H1 (cell line): ENCODE data around the gene OR2T27. TPM values are rescaled to one million over a fixed set of nuclear protein-coding genes. Genes with fewer than 3 reads are reported as not detected.

Experiments
- CTCF ChIA-PET: fragments of 300-600 bp; sonication (Branson Sonifier 250); formaldehyde crosslinking; loops from one replicate; lab custom pipeline; 2021; ENCODE audit not compliant: partially characterized antibody; lab: Charles Lee
- POLR2A ChIA-PET: fragments of 300-600 bp; sonication (Branson Sonifier 250); formaldehyde crosslinking; loops from one replicate; lab custom pipeline; 2021; ENCODE audit warnings: inconsistent platforms; ENCODE audit not compliant: partially characterized antibody; lab: Charles Lee
- DNase-seq, 2 experiments: peaks; one replicate each; pipeline versions ENCODE4 v3.0.0 to v3.0.0-alpha.2; 2010 to 2022; ENCODE audit warnings: low spot score in 2 of 2, low read depth in 1 of 2, mixed read lengths in 1 of 2
- FAIRE-seq: peaks from 2 replicates; lab custom pipeline; 2011; peaks lifted over from hg19 to GRCh38; lab: Jason Lieb, UNC
- H2AFZ ChIP-seq: 2 replicates; pipeline ENCODE4 v1.8.1; 2012; ENCODE audit warnings: low read length, inconsistent platforms
- H2AK5ac ChIP-seq: 2 replicates; pipeline ENCODE4 v1.6.1; 2013; ENCODE audit warnings: low read depth, low read length
- H2BK120ac ChIP-seq: replicated peaks from 2 replicates; pipeline ENCODE3; 2013; ENCODE audit warnings: low read depth, low read length, inconsistent platforms
- H2BK12ac ChIP-seq: 2 replicates; pipeline ENCODE4 v1.6.1; 2013; ENCODE audit warnings: low read depth, low read length
- H2BK15ac ChIP-seq: 2 replicates; pipeline ENCODE4 v1.6.1; 2013; ENCODE audit warnings: low read length
- H2BK20ac ChIP-seq: 2 replicates; pipeline ENCODE4 v1.6.1; 2013; ENCODE audit warnings: low read length
- H2BK5ac ChIP-seq: 2 replicates; pipeline ENCODE4 v1.6.1; 2013; ENCODE audit warnings: low read depth, low read length
- H3K14ac ChIP-seq: 2 replicates; pipeline ENCODE4 v1.6.1; 2013; ENCODE audit warnings: inconsistent platforms; ENCODE audit not compliant: insufficient read length
- H3K18ac ChIP-seq: 2 replicates; pipeline ENCODE4 v1.6.1; 2013; ENCODE audit warnings: low read length; ENCODE audit errors: extremely low read depth
- H3K23ac ChIP-seq: 2 replicates; pipeline ENCODE4 v1.6.1; 2013; ENCODE audit warnings: inconsistent platforms; ENCODE audit not compliant: insufficient read length
- H3K23me2 ChIP-seq: 2 replicates; pipeline ENCODE4 v1.6.1; 2013; ENCODE audit warnings: low read depth, low read length
- H3K27ac ChIP-seq: 2 replicates; pipeline ENCODE4 v1.6.1; 2011; ENCODE audit warnings: low read depth, low read length, inconsistent platforms
- H3K27me3 ChIP-seq, 4 experiments: replicated peaks in 1 of 4; 1 replicate in 1 of 4; 2 replicates in 3 of 4; pipeline versions ENCODE4 v1.6.1 to v1.8.1; 2011 to 2013; ENCODE audit warnings: low read length in 3 of 4, mild to moderate bottlenecking in 3 of 4, inconsistent platforms in 2 of 4, mixed read lengths in 2 of 4, moderate library complexity in 1 of 4; ENCODE audit not compliant: control insufficient read depth in 3 of 4, insufficient read depth in 3 of 4; ENCODE audit errors: extremely low read depth in 1 of 4
- H3K36me3 ChIP-seq, 4 experiments: 2 replicates each; pipeline versions ENCODE4 v1.6.1 to v1.8.1; 2011 to 2013; ENCODE audit warnings: mild to moderate bottlenecking in 4 of 4, low read length in 3 of 4, moderate library complexity in 2 of 4, control low read depth in 1 of 4, inconsistent platforms in 1 of 4; ENCODE audit not compliant: insufficient read depth in 4 of 4, control insufficient read depth in 2 of 4
- H3K4ac ChIP-seq: replicated peaks from 2 replicates; pipeline ENCODE3; 2013; ENCODE audit warnings: low read length, low read depth, mixed read lengths, inconsistent platforms; ENCODE audit not compliant: insufficient read length
- H3K4me1 ChIP-seq, 4 experiments: replicated peaks in 1 of 4; 1 replicate in 1 of 4; 2 replicates in 3 of 4; pipeline versions ENCODE4 v1.6.1 to v1.8.1; 2011 to 2013; ENCODE audit warnings: low read length in 3 of 4, inconsistent platforms in 2 of 4, mixed read lengths in 1 of 4; ENCODE audit not compliant: insufficient read depth in 4 of 4, control insufficient read depth in 3 of 4
- H3K4me2 ChIP-seq, 2 experiments: 2 replicates each; pipeline versions ENCODE4 v1.6.1 to v1.8.1; 2011 to 2013; ENCODE audit warnings: low read depth in 2 of 2, low read length in 2 of 2, control low read depth in 1 of 2, inconsistent platforms in 1 of 2, mild to moderate bottlenecking in 1 of 2; ENCODE audit not compliant: insufficient read depth in 1 of 2
- H3K4me3 ChIP-seq, 4 experiments: fragments of 200-600, 300-600 bp in 1 of 4; sonication (generic), shearing (Covaris generic), sonication (Bioruptor Twin) in 1 of 4; 2 replicates each; pipeline versions ENCODE4 v1.5.1 to v1.8.1; 2011 to 2016; ENCODE audit warnings: low read length in 4 of 4, low read depth in 3 of 4, control low read depth in 2 of 4, inconsistent platforms in 2 of 4, mild to moderate bottlenecking in 2 of 4, mixed read lengths in 1 of 4, moderate library complexity in 1 of 4; ENCODE audit not compliant: insufficient read depth in 2 of 4; ENCODE audit errors: extremely low read depth in 1 of 4
- H3K56ac ChIP-seq: replicated peaks from 2 replicates; pipeline ENCODE3; 2013; ENCODE audit warnings: low read depth, mild to moderate bottlenecking, mixed read lengths, low read length, inconsistent platforms; ENCODE audit not compliant: insufficient read length
- H3K79me1 ChIP-seq: 2 replicates; pipeline ENCODE4 v1.6.1; 2013; ENCODE audit warnings: low read depth, low read length, control low read depth
- H3K79me2 ChIP-seq, 2 experiments: 2 replicates each; pipeline versions ENCODE4 v1.6.1 to v1.8.1; 2012 to 2013; ENCODE audit warnings: low read length in 2 of 2, mild to moderate bottlenecking in 2 of 2, inconsistent platforms in 1 of 2; ENCODE audit not compliant: insufficient read depth in 2 of 2, control insufficient read depth in 1 of 2
- H3K9ac ChIP-seq, 4 experiments: replicated peaks in 1 of 4; 1 replicate in 1 of 4; 2 replicates in 3 of 4; pipeline versions ENCODE4 v1.6.1 to v1.8.1; 2011 to 2013; ENCODE audit warnings: low read depth in 3 of 4, low read length in 3 of 4, control low read depth in 2 of 4, mild to moderate bottlenecking in 2 of 4, moderate library complexity in 2 of 4, inconsistent platforms in 1 of 4; ENCODE audit errors: extremely low read depth in 1 of 4
- H3K9me3 ChIP-seq, 2 experiments: 2 replicates each; pipeline versions ENCODE4 v1.6.1 to v1.8.1; 2012 to 2013; ENCODE audit warnings: mild to moderate bottlenecking in 2 of 2, moderate library complexity in 2 of 2, control low read depth in 1 of 2, inconsistent platforms in 1 of 2, low read depth in 1 of 2, low read length in 1 of 2, mixed read lengths in 1 of 2; ENCODE audit not compliant: insufficient read depth in 2 of 2
- H4K20me1 ChIP-seq, 2 experiments: replicated peaks in 1 of 2; 2 replicates each; pipeline versions ENCODE3 to v1.8.1; 2011 to 2013; ENCODE audit warnings: inconsistent platforms in 2 of 2, low read length in 2 of 2, mild to moderate bottlenecking in 1 of 2; ENCODE audit not compliant: insufficient read depth in 2 of 2, control insufficient read depth in 1 of 2
- H4K5ac ChIP-seq: 2 replicates; pipeline ENCODE4 v1.6.1; 2013; ENCODE audit warnings: low read length, low read depth, mixed read lengths, inconsistent platforms; ENCODE audit not compliant: insufficient read length
- H4K8ac ChIP-seq: 2 replicates; pipeline ENCODE4 v1.8.0; 2013; ENCODE audit warnings: mild to moderate bottlenecking, moderate library complexity, low read length, inconsistent platforms; ENCODE audit not compliant: insufficient read depth; ENCODE audit errors: extremely low read depth
- H4K91ac ChIP-seq: replicated peaks from 2 replicates; pipeline ENCODE3; 2013; ENCODE audit warnings: low read length, mixed read lengths, inconsistent platforms; ENCODE audit not compliant: insufficient read length
- BRCA1 ChIP-seq: IDR thresholded peaks from 2 replicates; pipeline ENCODE4 v1.6.1; 2012; ENCODE audit warnings: low read depth, low read length, improper control_type of control experiment
- CEBPB ChIP-seq: IDR thresholded peaks from 2 replicates; pipeline ENCODE4 v1.6.1; 2012; ENCODE audit warnings: low read depth, low read length
- HDAC2 ChIP-seq, 2 experiments: fragments of 300-600 bp in 1 of 2; sonication (generic) in 1 of 2; IDR thresholded peaks; 2 replicates each; pipeline ENCODE4 v1.6.1; 2011 to 2012; ENCODE audit warnings: low read depth in 2 of 2, low read length in 2 of 2, mild to moderate bottlenecking in 2 of 2, moderate library complexity in 2 of 2, borderline replicate concordance in 1 of 2, inconsistent platforms in 1 of 2
- RAD21 ChIP-seq, 2 experiments: IDR thresholded peaks in 1 of 2; conservative IDR thresholded peaks in 1 of 2; 2 replicates each; pipeline ENCODE4 v1.6.1; 2011; ENCODE audit warnings: low read depth in 2 of 2, low read length in 2 of 2, improper control_type of control experiment in 1 of 2, inconsistent platforms in 1 of 2, mild to moderate bottlenecking in 1 of 2, moderate library complexity in 1 of 2
- SIN3A ChIP-seq, 2 experiments: IDR thresholded peaks in 1 of 2; conservative IDR thresholded peaks in 1 of 2; 2 replicates each; pipeline ENCODE4 v1.6.1; 2011 to 2012; ENCODE audit warnings: low read length in 2 of 2, improper control_type of control experiment in 1 of 2, low read depth in 1 of 2, mild to moderate bottlenecking in 1 of 2
- WGBS, 2 experiments: shearing (Covaris generic) in 1 of 2; methylation state at CpG; one replicate each; pipeline versions ENCODE4 v1.1.6 to v1.1.7; 2013 to 2015; ENCODE audit warnings: low lambda C conversion rate in 2 of 2, mixed read lengths in 2 of 2, inconsistent platforms in 1 of 2, low coverage in 1 of 2, missing lambda C conversion rate in 1 of 2; ENCODE audit not compliant: insufficient replicate concordance in 2 of 2, insufficient coverage in 1 of 2, insufficient read length in 1 of 2; ENCODE audit errors: extremely low coverage in 1 of 2, missing lambda C conversion rate in 1 of 2; 5-methylcytosine and 5-hydroxymethylcytosine counted together
- polyA plus RNA-seq, 7 experiments: library from polyadenylated mRNA; depleted of rRNA in 3 of 7; stranded (reverse) in 5 of 7; unstranded in 2 of 7; fragments of >200 nt in 5 of 7; fragments of 200-250 nt in 2 of 7; gene quantifications; 1 replicate in 5 of 7; 2 replicates in 1 of 7; 4 replicates in 1 of 7; pipeline versions ENCODE4 v1.2.1 to v1.2.3, GENCODE V29; 2011 to 2013; ENCODE audit warnings: missing spikeins in 2 of 7, mixed read lengths in 2 of 7
- total RNA-seq: library from RNA; stranded (reverse); fragmentation: NEBNext Ultra II Directional; extraction: Animal tissue kit (Norgen Biotek cat#: 25700); gene quantifications from 2 replicates; pipeline ENCODE4 v1.2.1, GENCODE V29; 2021

OR2T27 gene
- total and polyA plus RNA-seq, 2 of the 8 experiments (the other 6 are each of a cell fraction or from before 2014, with no cell fraction given), result not detected

GRCh38 chr1:248691567-248692155 lies 36.3 kb upstream of the OR2T27 start:
- H3K9me3 ChIP-seq, result peaks cover 65 to 77% of the 10 kb centered on the region in 2 experiments
- FAIRE-seq, result no peak
- DNase-seq, result no peak
- ChIA-PET POLR2A (no interaction called here), CTCF (no interaction called here)
- no peak overlapping the region for H2BK20ac ChIP-seq
- H2BK15ac ChIP-seq, result no peak overlapping the region
- no peak overlapping the region for H3K9ac ChIP-seq
- no peaks in the 10 kb centered on the region for H3K27me3 ChIP-seq
- no peaks in the 10 kb centered on the region for H3K23me2 ChIP-seq
- H3K4ac ChIP-seq, result no peak overlapping the region
- H2AFZ ChIP-seq, result no peak overlapping the region
- H4K5ac ChIP-seq, result no peak overlapping the region
- no peak overlapping the region for H4K91ac ChIP-seq
- H4K8ac ChIP-seq, result no peak overlapping the region
- H2BK5ac ChIP-seq, result no peak overlapping the region
- H3K23ac ChIP-seq, result no peak overlapping the region
- H3K79me2 ChIP-seq, result no peaks in the 10 kb centered on the region
- H3K27ac ChIP-seq, result no peak overlapping the region
- H2BK12ac ChIP-seq, result no peak overlapping the region
- H3K36me3 ChIP-seq, result no peaks in the 10 kb centered on the region; a peak in 1 of 8 replicates
- no peak overlapping the region for H3K56ac ChIP-seq
- H3K4me1 ChIP-seq, result no peaks in the 10 kb centered on the region
- no peak overlapping the region for H3K18ac ChIP-seq
- H2AK5ac ChIP-seq, result no peak overlapping the region
- no peaks in the 10 kb centered on the region for H3K79me1 ChIP-seq
- no peak overlapping the region for H2BK120ac ChIP-seq
- H3K14ac ChIP-seq, result no peak overlapping the region
- H3K4me2 ChIP-seq, result no peak overlapping the region
- no peak overlapping the region for H3K4me3 ChIP-seq
- WGBS, 2 experiments, result 88% methylated on average over 24 of the region's 51 CpGs; no CpG with 5 or more reads in 1 of the 2 experiments
- H4K20me1 ChIP-seq, result no peaks in the 10 kb centered on the region
- no peak for TF ChIP-seq BRCA1
- TF ChIP-seq RAD21 (IDR thresholded peaks at IDR 0.05 in 1 of 2, conservative IDR thresholded peaks at IDR 0.05 in 1 of 2; ENCODE audit: low read depth in 2 of 2, low read length in 2 of 2), result no peak
- no peak for TF ChIP-seq CEBPB
- TF ChIP-seq SIN3A (conservative IDR thresholded peaks at IDR 0.05 in 1 of 2, IDR thresholded peaks at IDR 0.05 in 1 of 2; ENCODE audit: low read depth in 1 of 2, low read length in 2 of 2), result no peak
- no peak for TF ChIP-seq HDAC2 (IDR thresholded peaks at IDR 0.05; ENCODE audit: borderline replicate concordance in 1 of 2, low read depth in 2 of 2, low read length in 2 of 2)
- TF ChIP-seq, all 59 proteins: peak for 0
